Activated CD8-positive, alpha-beta T cell treated with anti-CD3 and anti-CD28 coated beads, Interleukin-2, amount 10 ng/mL, durations not matched to agents 7 days and 5 days (primary cell): ENCODE measurements around the gene CEP131. TPM values are rescaled to one million over a fixed set of nuclear protein-coding genes. Genes with fewer than 3 reads are reported as not detected.
A peak's percentile ranks its signal among the peaks of the same experiment; 100 is the strongest.

Experiments used
- ATAC-seq: fragments of 150-1000 bp; cut with Tn5 transposase; one replicate; pipeline ENCODE4 v1.10.0; 2021; ENCODE audit warnings: moderate library complexity
- CTCF ChIA-PET: fragments of 350-600 bp; sonication (Branson Sonifier 250); formaldehyde crosslinking; loops from one replicate; lab custom pipeline; 2021; ENCODE audit warnings: antibody characterized with exemption; lab: Charles Lee
- POLR2A ChIA-PET: fragments of 350-600 bp; sonication (Branson Sonifier 250); formaldehyde crosslinking; loops from one replicate; lab custom pipeline; 2021; ENCODE audit warnings: antibody characterized with exemption; lab: Charles Lee
- DNase-seq: peaks from one replicate; pipeline ENCODE4 v3.0.0-alpha.2; 2020
- H3K27ac Mint-ChIP-seq: one replicate; pipeline ENCODE4 v1.8.0; 2021; ENCODE audit warnings: mild to moderate bottlenecking, mixed read lengths
- H3K27me3 Mint-ChIP-seq: one replicate; pipeline ENCODE4 v1.8.0; 2021; ENCODE audit warnings: low read depth, mixed read lengths
- H3K36me3 Mint-ChIP-seq: one replicate; pipeline ENCODE4 v1.8.0; 2021; ENCODE audit warnings: low read depth, mixed read lengths
- H3K4me1 Mint-ChIP-seq: one replicate; pipeline ENCODE4 v1.8.0; 2021; ENCODE audit warnings: low read depth, mixed read lengths
- H3K4me3 Mint-ChIP-seq: one replicate; pipeline ENCODE4 v1.8.0; 2021; ENCODE audit warnings: mild to moderate bottlenecking, mixed read lengths
- H3K9me3 Mint-ChIP-seq: one replicate; pipeline ENCODE4 v1.8.0; 2022; ENCODE audit warnings: mixed read lengths; ENCODE audit not compliant: insufficient read depth
- total RNA-seq, 2 experiments: library from RNA; stranded (reverse); gene quantifications; one replicate each; pipeline ENCODE4 v1.2.3, GENCODE V29; 2021

Gene CEP131
- total RNA-seq, 2 experiments from 2014 or later = 17.9 to 19.0 TPM

DNA sequence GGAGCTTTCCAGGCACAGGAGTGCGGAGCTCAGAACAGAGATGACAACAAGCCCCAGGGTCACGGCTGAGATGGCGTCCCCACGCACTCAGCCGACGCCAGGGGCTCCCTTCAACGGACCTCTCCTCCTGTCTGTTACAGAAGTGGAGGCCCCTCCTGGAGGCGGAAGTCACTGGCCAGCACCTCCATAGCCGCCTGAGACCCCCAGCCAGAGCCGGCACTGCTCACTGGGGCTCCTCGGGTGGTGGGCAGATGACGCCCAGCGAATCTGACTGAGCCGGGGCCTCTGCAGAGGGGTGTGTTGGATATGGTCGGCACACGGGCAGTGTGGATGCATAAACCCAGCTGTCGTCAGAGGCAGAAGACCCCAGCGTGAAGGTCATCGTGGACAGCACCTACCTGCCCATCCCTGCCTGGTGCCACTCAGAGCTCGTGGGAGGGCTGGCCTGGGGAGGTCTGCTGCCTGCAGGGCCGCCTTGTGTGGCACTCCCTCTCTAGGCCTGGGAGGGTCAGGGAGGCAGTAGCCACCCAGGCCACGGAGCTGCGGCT lies 36.4 kb upstream of the CEP131 start:
- ATAC-seq (no peak), DNase-seq (no peak)
- POLR2A ChIA-PET = no interaction called here
- CTCF ChIA-PET = no interaction called here
- H3K27ac Mint-ChIP-seq = no peak overlapping the region
- no peaks in the 10 kb centered on the region for H3K27me3 Mint-ChIP-seq
- H3K36me3 Mint-ChIP-seq = peaks cover 8% of the 10 kb centered on the region
- H3K4me3 Mint-ChIP-seq = no peak overlapping the region
- no peaks in the 10 kb centered on the region for H3K9me3 Mint-ChIP-seq
- H3K4me1 Mint-ChIP-seq = no peaks in the 10 kb centered on the region

DNA sequence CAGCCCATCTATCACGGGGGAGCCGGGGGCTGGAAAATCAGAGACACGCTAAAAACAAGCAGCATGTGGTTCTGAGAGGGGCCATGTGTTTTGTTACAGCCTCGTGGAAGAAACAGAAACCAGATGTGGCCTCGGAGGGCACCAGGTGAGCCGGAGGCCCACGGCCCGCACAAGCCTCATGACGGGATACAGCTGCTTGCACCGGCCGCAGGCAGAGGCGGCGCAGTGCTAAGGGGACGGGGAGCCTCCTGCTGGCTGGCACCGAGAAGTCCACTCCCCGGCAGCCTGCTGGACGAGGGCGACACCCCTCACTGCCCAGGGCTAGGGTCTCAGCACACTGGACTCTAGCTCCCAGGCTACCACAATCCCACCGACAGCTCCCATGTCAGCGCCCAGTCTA lies 35.5 kb upstream of the CEP131 start:
- H3K27ac Mint-ChIP-seq = no peak overlapping the region
- H3K4me3 Mint-ChIP-seq = no peak overlapping the region
- H3K36me3 Mint-ChIP-seq = peaks cover 8% of the 10 kb centered on the region
- no peak for DNase-seq
- ATAC-seq = no peak
- POLR2A ChIA-PET = no interaction called here
- H3K27me3 Mint-ChIP-seq = no peaks in the 10 kb centered on the region
- CTCF ChIA-PET = no interaction called here
- no peaks in the 10 kb centered on the region for H3K4me1 Mint-ChIP-seq
- H3K9me3 Mint-ChIP-seq = no peaks in the 10 kb centered on the region

DNA sequence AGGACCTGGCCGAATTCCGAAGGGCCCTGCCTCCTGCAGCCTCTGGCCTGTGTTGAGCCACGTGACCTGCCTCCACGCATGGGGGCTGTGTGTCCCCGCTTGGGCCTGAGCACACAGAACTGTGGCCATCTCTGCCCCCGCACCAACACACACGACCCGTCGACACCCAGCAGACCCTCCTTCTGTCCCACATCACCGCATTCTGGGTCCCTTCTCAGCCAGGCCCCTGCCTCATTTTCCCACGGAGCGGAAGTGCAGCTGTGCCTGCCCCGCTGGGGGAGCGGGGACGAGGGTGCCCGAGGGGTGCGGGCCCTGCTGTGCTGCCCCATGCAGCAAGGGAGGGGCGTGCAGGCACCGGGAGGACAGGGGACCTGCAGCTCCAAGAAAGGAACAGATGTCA lies 34.8 kb upstream of the CEP131 start:
- Mint-ChIP-seq H3K4me3 (no peak overlapping the region), H3K36me3 (peaks cover 12% of the 10 kb centered on the region), H3K9me3 (no peaks in the 10 kb centered on the region), H3K4me1 (peaks cover 3% of the 10 kb centered on the region), H3K27ac (no peak overlapping the region), H3K27me3 (no peaks in the 10 kb centered on the region)
- no peak for DNase-seq
- ATAC-seq = no peak
- ChIA-PET CTCF (no interaction called here), POLR2A (no interaction called here)

DNA sequence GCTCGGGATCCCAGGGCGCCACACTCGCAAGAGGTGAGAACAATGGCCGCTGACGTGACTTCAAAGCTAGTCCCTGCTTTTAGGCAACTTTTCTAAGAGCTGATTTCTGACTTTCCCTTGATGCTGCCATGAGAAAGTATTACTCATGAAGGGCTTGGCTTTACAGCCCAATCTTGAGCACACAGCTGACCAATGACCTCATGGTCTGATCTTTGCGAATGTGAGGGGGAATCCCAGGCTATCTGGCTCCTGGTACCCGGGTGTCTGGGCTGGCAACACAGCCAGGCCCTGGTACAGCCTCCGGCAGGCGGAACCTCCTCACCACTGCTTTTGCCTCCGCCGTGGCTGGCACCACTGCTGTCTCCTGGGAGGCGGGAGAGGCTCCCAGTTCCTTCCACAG lies 33.9 kb upstream of the CEP131 start:
- no peaks in the 10 kb centered on the region for H3K9me3 Mint-ChIP-seq
- no peak overlapping the region for H3K4me3 Mint-ChIP-seq
- peaks cover 15% of the 10 kb centered on the region for H3K36me3 Mint-ChIP-seq
- ChIA-PET POLR2A (no interaction called here), CTCF (no interaction called here)
- H3K4me1 Mint-ChIP-seq = peaks cover 9% of the 10 kb centered on the region
- ATAC-seq = no peak
- DNase-seq = no peak
- no peaks in the 10 kb centered on the region for H3K27me3 Mint-ChIP-seq
- H3K27ac Mint-ChIP-seq = no peak overlapping the region

DNA sequence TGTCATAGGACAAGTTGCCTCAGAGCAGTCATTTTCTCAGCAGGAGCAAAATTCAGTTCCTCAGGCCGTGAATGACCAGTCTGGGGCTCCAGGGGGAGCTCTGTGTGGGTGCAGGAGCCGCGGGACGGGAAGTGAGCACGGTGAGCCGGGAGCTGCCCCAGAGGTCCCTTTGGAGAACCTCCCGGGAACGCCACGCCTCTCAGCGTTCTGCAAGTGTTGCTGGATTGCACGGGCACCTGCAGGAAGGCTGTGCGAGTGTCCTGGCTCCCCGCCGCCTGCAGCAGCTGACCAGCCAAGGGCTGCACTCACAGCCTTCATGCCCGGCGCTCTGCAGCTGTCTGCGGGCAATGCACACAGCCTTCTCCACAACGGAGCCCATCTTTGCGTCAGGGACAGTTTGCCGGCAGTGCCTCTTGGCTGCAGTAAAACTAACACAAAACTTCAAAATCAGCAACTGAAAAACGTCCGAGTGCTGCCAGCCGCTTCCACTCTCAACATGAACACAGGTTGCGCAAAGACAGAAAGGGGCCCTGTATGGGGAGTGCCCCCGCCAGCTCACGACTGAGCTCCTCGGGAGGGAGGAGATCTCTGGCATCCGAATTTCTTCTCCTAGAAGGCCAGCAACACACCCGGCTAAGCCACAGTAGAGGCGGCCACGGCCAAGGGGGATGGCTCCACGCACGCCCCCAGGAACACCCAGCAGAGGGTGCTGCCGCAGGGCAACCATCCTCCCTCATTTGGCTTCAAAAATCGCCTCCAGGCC lies 32.4 kb upstream of the CEP131 start:
- ChIA-PET POLR2A (no interaction called here), CTCF (interaction anchor here (1.9 to 3.8 kb wide), 2 partner anchors 41 to 230 kb away, joined by 10 to 16 read pairs; partner anchors contain the start of gene SLC38A10)
- DNase-seq (no peak), ATAC-seq (no peak)
- Mint-ChIP-seq H3K4me1 (peaks cover 11% of the 10 kb centered on the region), H3K9me3 (no peaks in the 10 kb centered on the region), H3K27ac (no peak overlapping the region), H3K36me3 (peaks cover 25% of the 10 kb centered on the region), H3K27me3 (no peaks in the 10 kb centered on the region), H3K4me3 (no peak overlapping the region)

DNA sequence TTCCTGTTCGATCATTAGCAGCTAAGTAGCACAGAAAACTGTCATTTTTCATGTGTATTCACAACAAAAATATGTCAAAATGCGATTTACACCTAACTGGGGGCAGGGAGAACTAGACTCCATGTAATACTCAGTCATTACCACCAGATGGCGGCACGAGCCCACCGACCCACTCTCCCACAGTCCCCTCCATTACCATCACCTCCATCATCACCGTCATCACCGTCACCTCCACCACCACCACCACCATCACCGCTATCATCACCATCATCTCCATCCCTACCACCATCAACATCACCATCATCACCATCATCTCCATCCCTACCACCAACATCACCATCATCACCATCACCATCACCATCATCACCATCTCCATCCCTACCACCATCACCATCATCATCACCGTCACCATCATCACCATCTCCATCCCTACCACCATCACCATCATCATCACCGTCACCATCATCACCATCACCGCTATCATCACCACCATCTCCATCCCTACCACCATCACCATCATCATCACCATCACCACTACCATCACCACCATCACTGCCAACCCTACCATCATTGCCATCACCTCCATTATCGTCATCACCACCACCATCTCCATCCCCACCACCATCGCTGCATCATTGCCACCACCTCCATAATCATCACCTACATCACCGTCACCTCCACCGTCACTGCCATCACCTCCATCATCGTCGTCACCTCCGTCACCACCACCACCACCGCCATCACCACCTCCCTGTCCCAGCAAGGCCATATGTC lies 30.8 kb upstream of the CEP131 start:
- ATAC-seq (peak; percentile 50), DNase-seq (peak; percentile 67)
- Mint-ChIP-seq H3K9me3 (no peaks in the 10 kb centered on the region), H3K27me3 (no peaks in the 10 kb centered on the region), H3K4me3 (no peak overlapping the region), H3K27ac (peak overlapping the region; percentile 3), H3K4me1 (peaks cover 11% of the 10 kb centered on the region), H3K36me3 (peaks cover 24% of the 10 kb centered on the region)
- CTCF ChIA-PET = interaction anchor here (0.6 to 3.8 kb wide), 16 partner anchors 9 to 347 kb away, joined by 3 to 26 read pairs (median 4); partner anchors contain the start of genes BAHCC1, CEP131, FAAP100 and NDUFAF8
- POLR2A ChIA-PET = no interaction called here

DNA sequence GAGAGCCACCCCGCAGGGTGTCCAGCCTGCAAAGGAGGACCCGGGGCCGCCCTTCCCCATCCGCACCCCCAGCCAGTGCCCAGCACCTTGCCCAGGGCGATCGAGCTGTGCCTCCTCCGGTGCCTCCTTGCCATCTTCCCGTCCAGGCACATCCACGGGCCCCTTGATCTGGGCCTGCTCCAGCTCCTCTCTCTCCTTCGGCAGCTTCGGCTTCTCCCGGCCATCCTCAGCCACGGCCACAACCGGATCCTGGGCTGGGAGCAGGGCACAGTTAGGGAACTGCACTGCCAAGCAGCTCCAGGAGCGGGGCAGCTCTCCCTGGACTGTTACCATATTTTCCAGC lies 30.2 kb upstream of the CEP131 start:
- CTCF ChIA-PET = interaction anchor here (0.7 to 3.8 kb wide), 13 partner anchors 10 to 348 kb away, joined by 3 to 26 read pairs (median 4); partner anchors contain the start of genes BAHCC1, CEP131, FAAP100 and NDUFAF8
- H3K4me3 Mint-ChIP-seq = no peak overlapping the region
- peaks cover 11% of the 10 kb centered on the region for H3K4me1 Mint-ChIP-seq
- H3K27ac Mint-ChIP-seq = no peak overlapping the region
- H3K9me3 Mint-ChIP-seq = no peaks in the 10 kb centered on the region
- H3K27me3 Mint-ChIP-seq = no peaks in the 10 kb centered on the region
- DNase-seq (no peak), ATAC-seq (no peak)
- H3K36me3 Mint-ChIP-seq = peaks cover 24% of the 10 kb centered on the region
- POLR2A ChIA-PET = no interaction called here

DNA sequence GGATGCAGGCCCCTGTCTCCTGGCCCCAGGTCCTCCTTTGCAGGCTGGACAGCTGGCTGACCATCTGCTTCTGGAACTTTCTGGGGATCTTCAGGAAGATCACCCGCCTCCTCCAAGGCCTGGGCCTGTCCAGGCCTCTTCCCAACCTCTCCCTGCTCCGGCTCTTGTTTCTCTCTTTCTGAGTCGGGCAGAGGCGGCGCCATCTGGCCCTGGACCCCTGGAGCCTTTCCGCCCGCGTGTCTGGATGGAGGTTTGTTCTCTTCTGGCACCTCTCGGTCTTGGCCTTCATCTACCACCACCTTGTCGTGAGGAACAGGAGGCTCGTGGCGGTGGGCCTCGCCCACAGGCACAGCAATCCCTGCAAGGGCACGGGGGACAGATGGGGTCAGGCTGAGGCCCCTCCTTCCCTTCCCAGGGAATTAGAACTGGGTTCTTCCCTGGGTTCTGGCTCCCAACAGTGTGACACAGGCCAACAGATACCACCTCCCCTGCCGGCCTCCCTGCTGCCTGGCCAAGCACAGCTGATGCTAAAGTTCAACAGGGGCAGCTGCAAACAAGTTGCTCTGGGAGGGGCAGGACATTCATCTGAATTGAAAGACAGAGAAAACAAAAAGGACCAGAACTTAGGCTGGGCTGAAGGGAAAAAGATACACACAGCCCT lies 29.7 kb upstream of the CEP131 start:
- POLR2A ChIA-PET = no interaction called here
- peaks cover 11% of the 10 kb centered on the region for H3K4me1 Mint-ChIP-seq
- H3K4me3 Mint-ChIP-seq = no peak overlapping the region

DNA sequence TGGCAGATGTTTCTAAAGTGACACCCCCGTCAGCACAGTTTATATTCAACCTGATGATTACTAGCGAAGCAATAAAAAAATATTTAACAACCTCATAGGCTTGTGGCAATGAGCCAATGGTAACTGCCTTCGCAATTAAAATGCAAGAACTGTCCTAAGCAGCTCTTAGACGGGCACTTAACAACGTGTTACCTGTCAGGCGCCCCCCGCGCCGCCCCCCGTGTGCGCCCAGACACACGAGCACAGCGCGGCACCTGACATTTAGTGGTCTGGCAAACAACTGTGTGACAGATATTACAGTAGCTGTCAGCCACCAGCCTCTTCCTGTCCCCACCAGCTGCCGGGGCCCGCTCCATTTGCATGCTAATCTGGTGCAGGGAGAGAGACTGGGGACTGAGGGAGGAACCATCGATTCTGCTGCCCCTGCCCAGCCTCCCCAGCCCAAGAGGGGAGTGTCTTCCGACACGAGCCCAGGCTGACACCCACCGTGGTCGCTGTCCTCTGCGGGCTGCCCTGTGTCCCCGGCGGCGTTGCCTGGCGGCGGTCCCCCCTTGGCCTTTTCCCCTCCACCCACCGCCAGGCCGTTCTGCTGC lies 29.0 kb upstream of the CEP131 start:
- Mint-ChIP-seq H3K4me1 (peaks cover 11% of the 10 kb centered on the region), H3K27me3 (no peaks in the 10 kb centered on the region), H3K4me3 (no peak overlapping the region), H3K9me3 (no peaks in the 10 kb centered on the region), H3K27ac (no peak overlapping the region), H3K36me3 (peaks cover 24% of the 10 kb centered on the region)
- POLR2A ChIA-PET = interaction anchor here (0.9 kb wide), 1 partner anchor 11 kb away, joined by 3 read pairs; no protein-coding TSS in a partner anchor
- ATAC-seq (peak; percentile 11), DNase-seq (no peak)
- CTCF ChIA-PET = interaction anchor here (2.5 to 3.8 kb wide), 2 partner anchors 44 to 233 kb away, joined by 16 to 26 read pairs; partner anchors contain the start of gene SLC38A10

More for the DNA sequence above, 29.7 kb upstream of the CEP131 start:
- ATAC-seq (no peak), DNase-seq (no peak)
- Mint-ChIP-seq H3K27me3 (no peaks in the 10 kb centered on the region), H3K36me3 (peaks cover 24% of the 10 kb centered on the region), H3K27ac (no peak overlapping the region), H3K9me3 (no peaks in the 10 kb centered on the region)
- CTCF ChIA-PET = interaction anchor here (0.7 to 3.8 kb wide), 13 partner anchors 10 to 348 kb away, joined by 3 to 26 read pairs (median 4); partner anchors contain the start of genes BAHCC1, CEP131, FAAP100 and NDUFAF8

DNA sequence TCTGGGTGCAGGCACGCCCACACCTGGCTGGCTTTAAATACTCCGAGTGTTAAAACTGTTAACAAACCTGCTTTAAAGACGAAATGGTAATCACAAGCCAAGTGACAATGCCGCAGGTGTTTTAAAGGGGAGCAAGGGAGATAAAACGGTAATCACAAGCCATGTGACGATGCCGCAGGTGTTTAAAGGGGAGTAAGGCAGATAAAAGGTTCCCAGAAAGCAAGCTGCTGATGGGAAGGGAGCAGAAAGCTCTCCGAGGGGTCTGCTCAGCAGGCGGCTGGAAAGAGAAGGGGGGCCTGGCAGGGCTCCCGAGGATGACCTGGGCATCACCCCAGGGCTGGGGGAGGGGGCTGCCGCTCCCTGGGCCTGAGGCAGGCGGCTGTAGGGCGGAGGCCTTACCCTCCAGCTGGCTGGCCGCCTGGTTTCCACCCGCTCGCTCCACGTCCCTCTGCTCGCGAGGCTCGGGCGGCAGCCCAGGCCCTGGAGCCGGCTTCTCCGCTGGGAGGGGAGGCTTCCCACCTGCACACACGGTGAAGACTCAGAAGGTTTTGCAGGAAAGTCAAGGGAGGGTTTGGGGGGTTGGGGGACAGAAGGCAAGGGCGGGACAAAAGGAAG lies 28.4 kb upstream of the CEP131 start:
- no peaks in the 10 kb centered on the region for H3K9me3 Mint-ChIP-seq
- H3K4me1 Mint-ChIP-seq = peaks cover 11% of the 10 kb centered on the region
- no peak overlapping the region for H3K4me3 Mint-ChIP-seq
- peaks cover 24% of the 10 kb centered on the region for H3K36me3 Mint-ChIP-seq
- ATAC-seq (no peak), DNase-seq (no peak)
- no peaks in the 10 kb centered on the region for H3K27me3 Mint-ChIP-seq
- ChIA-PET POLR2A (interaction anchor here (0.9 kb wide), 1 partner anchor 11 kb away, joined by 3 read pairs; no protein-coding TSS in a partner anchor), CTCF (interaction anchor here (2.5 kb wide), 1 partner anchor 233 kb away, joined by 26 read pairs; no protein-coding TSS in a partner anchor)
- no peak overlapping the region for H3K27ac Mint-ChIP-seq
